22Rv1 (cell line): ENCODE results near the gene CHST8.

Experiments used
- ZFX ChIP-seq: fragments of 450-650 bp; IDR thresholded peaks from 2 replicates; pipeline ENCODE4 v1.6.1; 2017; ENCODE audit warnings: antibody characterized with exemption, borderline replicate concordance
- TF ChIP-seq, protein P1 (sequence below): fragments of 450-650 bp; IDR thresholded peaks from 2 replicates; pipeline ENCODE4 v1.5.1; 2017; ENCODE audit warnings: mild to moderate bottlenecking

DNA sequence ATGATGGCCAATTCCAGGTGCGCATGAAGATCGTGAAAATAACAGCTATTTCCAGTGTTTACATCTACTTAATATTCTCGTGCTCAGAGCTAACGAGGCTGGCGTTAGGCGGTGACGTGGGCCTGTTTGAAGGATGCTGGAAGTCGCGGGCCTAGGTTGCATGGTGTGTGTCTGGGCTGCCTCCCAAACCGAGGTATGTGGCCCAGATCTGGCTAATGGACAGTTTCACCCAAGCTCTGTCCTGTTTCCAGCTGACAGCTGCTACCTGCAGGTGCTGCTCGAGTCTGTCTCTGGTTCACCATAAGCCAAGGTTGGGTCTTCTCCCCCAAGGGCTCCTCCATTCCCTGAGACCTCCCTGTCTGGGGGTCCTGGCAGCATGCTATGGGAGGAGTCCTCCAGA is 134.4 kb downstream of the CHST8 start:
- TF ChIP-seq, protein P1, sequence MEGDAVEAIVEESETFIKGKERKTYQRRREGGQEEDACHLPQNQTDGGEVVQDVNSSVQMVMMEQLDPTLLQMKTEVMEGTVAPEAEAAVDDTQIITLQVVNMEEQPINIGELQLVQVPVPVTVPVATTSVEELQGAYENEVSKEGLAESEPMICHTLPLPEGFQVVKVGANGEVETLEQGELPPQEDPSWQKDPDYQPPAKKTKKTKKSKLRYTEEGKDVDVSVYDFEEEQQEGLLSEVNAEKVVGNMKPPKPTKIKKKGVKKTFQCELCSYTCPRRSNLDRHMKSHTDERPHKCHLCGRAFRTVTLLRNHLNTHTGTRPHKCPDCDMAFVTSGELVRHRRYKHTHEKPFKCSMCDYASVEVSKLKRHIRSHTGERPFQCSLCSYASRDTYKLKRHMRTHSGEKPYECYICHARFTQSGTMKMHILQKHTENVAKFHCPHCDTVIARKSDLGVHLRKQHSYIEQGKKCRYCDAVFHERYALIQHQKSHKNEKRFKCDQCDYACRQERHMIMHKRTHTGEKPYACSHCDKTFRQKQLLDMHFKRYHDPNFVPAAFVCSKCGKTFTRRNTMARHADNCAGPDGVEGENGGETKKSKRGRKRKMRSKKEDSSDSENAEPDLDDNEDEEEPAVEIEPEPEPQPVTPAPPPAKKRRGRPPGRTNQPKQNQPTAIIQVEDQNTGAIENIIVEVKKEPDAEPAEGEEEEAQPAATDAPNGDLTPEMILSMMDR = no peak
- TF ChIP-seq ZFX = no peak
